Kidney (tissue), 22 donors: Measurements from ENCODE around the gene SCARB1. TPM values are rescaled to one million over a fixed set of nuclear protein-coding genes. Genes with fewer than 3 reads are reported as not detected.
"Not testable (repeated sequence)": the region's sequence is repeated elsewhere in the genome, so short reads cannot be mapped to it uniquely, and the experiment has no call there.

Experiments used
- DNase-seq, 5 donors: peaks; one replicate each; pipeline ENCODE4 v3.0.0-alpha.2; 2013 to 2020
- FAIRE-seq: peaks from 2 replicates; lab custom pipeline; 2012; peaks lifted over from hg19 to GRCh38; lab: Jason Lieb, UNC
- H3K27ac ChIP-seq, 2 donors: one replicate each; pipeline ENCODE4 v1.7.0; 2013; ENCODE audit warnings: low read depth in 2 of 2, low read length in 2 of 2, inconsistent platforms in 1 of 2
- H3K27me3 ChIP-seq: one replicate; pipeline ENCODE4 v1.7.1; 2013; ENCODE audit warnings: low read length, inconsistent platforms; ENCODE audit not compliant: control insufficient read depth, insufficient read depth
- H3K36me3 ChIP-seq, 3 donors: one replicate each; pipeline versions ENCODE4 v1.7.0 to v1.7.1; 2013; ENCODE audit warnings: low read length in 3 of 3, control low read depth in 1 of 3, inconsistent platforms in 1 of 3; ENCODE audit not compliant: insufficient read depth in 3 of 3, control insufficient read depth in 2 of 3
- H3K4me1 ChIP-seq, 3 donors: one replicate each; pipeline versions ENCODE4 v1.7.0 to v1.7.1; 2013; ENCODE audit warnings: low read length in 3 of 3, inconsistent platforms in 1 of 3, low read depth in 1 of 3; ENCODE audit not compliant: control insufficient read depth in 2 of 3, insufficient read depth in 2 of 3
- H3K4me3 ChIP-seq, 3 donors: one replicate each; pipeline versions ENCODE4 v1.7.0 to v1.8.1; 2013; ENCODE audit warnings: low read length in 3 of 3, control low read depth in 1 of 3, inconsistent platforms in 1 of 3
- H3K9ac ChIP-seq, 3 donors: one replicate each; pipeline versions ENCODE4 v1.7.0 to v1.7.1; 2013; ENCODE audit warnings: low read length in 3 of 3, control low read depth in 1 of 3, inconsistent platforms in 1 of 3
- H3K9me3 ChIP-seq, 3 donors: one replicate each; pipeline versions ENCODE4 v1.7.0 to v1.7.1; 2013; ENCODE audit warnings: low read length in 3 of 3, control low read depth in 1 of 3, inconsistent platforms in 1 of 3; ENCODE audit not compliant: control insufficient read depth in 2 of 3, insufficient read depth in 1 of 3
- CTCF ChIP-seq: IDR thresholded peaks from 3 replicates; pipeline ENCODE4 v1.5.1; 2012; ENCODE audit warnings: mild to moderate bottlenecking, moderate library complexity, borderline replicate concordance; ENCODE audit not compliant: insufficient read depth; ENCODE audit errors: extremely low read depth
- intact Hi-C: fragments of 100-400 bp; cut with DNase I; formaldehyde crosslinking; loops from one replicate; pipeline ENCODE4 v1.11.1; 2022
- long read RNA-seq, 10 donors: library from polyadenylated mRNA in 1 of 10; unstranded in 1 of 10; transcript quantifications; one replicate each; pipeline ENCODE4 v2.0.0 and lab custom pipeline, GENCODE V29; 2021 to 2026
- polyA plus RNA-seq: library from polyadenylated mRNA; stranded (reverse); fragments of 350-450 nt; fragmentation: Illumina TruSeq; extraction: RNeasy Lipid Tissue Mini Kit (QIAGEN cat#74804); gene quantifications from one replicate; pipeline ENCODE4 v1.2.3, GENCODE V29; 2014; ENCODE audit warnings: low read depth, low replicate concordance; ENCODE audit not compliant: insufficient read depth
- total RNA-seq: library from RNA; stranded (reverse); fragmentation: NEBNext Ultra II Directional; extraction: Animal tissue kit (Norgen Biotek cat#: 25700); gene quantifications from one replicate; pipeline ENCODE4 v1.2.1, GENCODE V29; 2021
- donor health status: control.
- donor health status: control.
- donor health status: control.
- donor health status: control.
- donor health status: control.
- donor health status: DM: yes; HTN: yes; CAD: no.
- donor health status: Normal renal cell carcinoma (clear cell type).

The SCARB1 gene, protein sequence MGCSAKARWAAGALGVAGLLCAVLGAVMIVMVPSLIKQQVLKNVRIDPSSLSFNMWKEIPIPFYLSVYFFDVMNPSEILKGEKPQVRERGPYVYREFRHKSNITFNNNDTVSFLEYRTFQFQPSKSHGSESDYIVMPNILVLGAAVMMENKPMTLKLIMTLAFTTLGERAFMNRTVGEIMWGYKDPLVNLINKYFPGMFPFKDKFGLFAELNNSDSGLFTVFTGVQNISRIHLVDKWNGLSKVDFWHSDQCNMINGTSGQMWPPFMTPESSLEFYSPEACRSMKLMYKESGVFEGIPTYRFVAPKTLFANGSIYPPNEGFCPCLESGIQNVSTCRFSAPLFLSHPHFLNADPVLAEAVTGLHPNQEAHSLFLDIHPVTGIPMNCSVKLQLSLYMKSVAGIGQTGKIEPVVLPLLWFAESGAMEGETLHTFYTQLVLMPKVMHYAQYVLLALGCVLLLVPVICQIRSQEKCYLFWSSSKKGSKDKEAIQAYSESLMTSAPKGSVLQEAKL
- total RNA-seq (13.2 TPM), polyA plus RNA-seq (12.3 TPM)
- long read RNA-seq, donor 1, partial matches to known transcripts = 10 of 18 reads
- long read RNA-seq, donor 1, other reads (novel, unspliced or antisense) = 0 of 18 reads
- long read RNA-seq, donor 2, partial matches to known transcripts = 0 of 4 reads
- long read RNA-seq, donor 2, other reads (novel, unspliced or antisense) = 0 of 4 reads
- long read RNA-seq, donor 3, partial matches to known transcripts = 0 of 1 reads
- long read RNA-seq, donor 3, other reads (novel, unspliced or antisense) = 0 of 1 reads
- long read RNA-seq, donor 4, partial matches to known transcripts = 0 of 3 reads
- long read RNA-seq, donor 4, other reads (novel, unspliced or antisense) = 0 of 3 reads
- long read RNA-seq, donor 5, partial matches to known transcripts = 0 of 1 reads
- long read RNA-seq, donor 5, other reads (novel, unspliced or antisense) = 0 of 1 reads
- long read RNA-seq, donor 6 = 0 reads
- long read RNA-seq, donor 7, transcript SCARB1-201 (13 exons, 2,611 nt) = major isoform, 10 of 15 reads
- long read RNA-seq, donor 7, partial matches to known transcripts = 3 of 15 reads
- long read RNA-seq, donor 7, other reads (novel, unspliced or antisense) = 2 of 15 reads
- long read RNA-seq, donor 8, partial matches to known transcripts = 0 of 8 reads
- long read RNA-seq, donor 8, other reads (novel, unspliced or antisense) = 0 of 8 reads
- long read RNA-seq, donor 9, partial matches to known transcripts = 0 of 5 reads
- long read RNA-seq, donor 9, other reads (novel, unspliced or antisense) = 0 of 5 reads
- long read RNA-seq, donor 10, transcript SCARB1-201 (13 exons, 2,611 nt) = major isoform, 5 of 12 reads
- long read RNA-seq, donor 10, partial matches to known transcripts = 6 of 12 reads
- long read RNA-seq, donor 10, other reads (novel, unspliced or antisense) = 0 of 12 reads

DNA sequence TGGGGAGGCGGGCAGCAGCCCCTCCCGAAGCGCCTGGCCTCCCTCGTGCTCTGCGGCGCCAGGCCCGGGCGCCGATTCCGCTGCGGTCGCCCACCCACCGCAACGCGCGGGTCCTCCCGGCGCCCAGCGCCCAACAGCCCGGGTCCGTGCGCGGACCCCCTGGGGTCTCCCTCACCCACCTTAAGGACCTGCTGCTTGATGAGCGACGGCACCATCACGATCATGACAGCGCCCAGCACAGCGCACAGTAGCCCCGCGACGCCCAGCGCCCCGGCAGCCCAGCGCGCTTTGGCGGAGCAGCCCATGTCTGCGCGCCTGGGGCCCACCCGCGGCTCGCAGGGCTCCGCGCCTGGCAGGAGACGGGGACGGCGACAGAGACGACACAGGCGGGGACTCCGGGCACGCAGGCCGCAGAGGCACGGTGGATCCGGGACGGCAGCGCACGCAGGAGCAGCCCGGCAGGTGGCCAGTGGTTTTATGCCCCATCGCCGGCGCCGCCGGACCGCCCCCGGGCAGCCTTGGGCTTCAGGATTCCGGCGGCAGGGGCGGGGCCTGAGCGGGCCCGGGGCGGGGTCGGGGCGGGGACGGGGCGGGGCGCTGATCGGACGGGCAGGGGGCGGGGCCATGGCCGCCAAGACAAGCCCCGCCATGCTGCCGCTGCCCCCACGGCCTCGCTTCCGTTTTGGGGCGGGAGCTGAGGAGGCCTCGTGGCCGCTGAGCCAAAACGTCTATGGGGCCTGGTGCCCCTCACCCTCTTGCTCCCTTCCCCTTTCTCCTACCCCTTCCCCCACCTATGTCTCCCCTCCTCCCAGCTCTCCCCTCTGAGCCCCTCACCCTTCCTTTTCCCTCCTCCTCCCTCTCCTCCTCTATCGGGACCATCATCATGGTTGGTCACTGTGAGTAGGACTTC is at the start of gene SCARB1:
Gene SCARB1, minus strand, starts transcription at position 449 of the 910 bp plus-strand sequence. Its CDS starts 144 bp downstream, at position 305.
- DNase-seq (peak; percentile 86 to 95 (median 93)), FAIRE-seq (no peak)
- H3K36me3 ChIP-seq = no peaks in the 10 kb centered on the region
- H3K9me3 ChIP-seq = no peaks in the 10 kb centered on the region
- no peaks in the 10 kb centered on the region for H3K27me3 ChIP-seq
- H3K9ac ChIP-seq = peak within 1 kb of the TSS in 1 of 3 donors; percentile 26
- no peak for TF ChIP-seq CTCF
- intact Hi-C loops = no loop called here
- H3K27ac ChIP-seq = peak within 1 kb of the TSS in 1 of 2 donors; percentile 11
- peak within 1 kb of the TSS; percentile 40 to 66 (median 61) for H3K4me3 ChIP-seq
- H3K4me1 ChIP-seq = peaks cover 0 to 11% (median 4%) of the 10 kb centered on the region in 3 donors

DNA sequence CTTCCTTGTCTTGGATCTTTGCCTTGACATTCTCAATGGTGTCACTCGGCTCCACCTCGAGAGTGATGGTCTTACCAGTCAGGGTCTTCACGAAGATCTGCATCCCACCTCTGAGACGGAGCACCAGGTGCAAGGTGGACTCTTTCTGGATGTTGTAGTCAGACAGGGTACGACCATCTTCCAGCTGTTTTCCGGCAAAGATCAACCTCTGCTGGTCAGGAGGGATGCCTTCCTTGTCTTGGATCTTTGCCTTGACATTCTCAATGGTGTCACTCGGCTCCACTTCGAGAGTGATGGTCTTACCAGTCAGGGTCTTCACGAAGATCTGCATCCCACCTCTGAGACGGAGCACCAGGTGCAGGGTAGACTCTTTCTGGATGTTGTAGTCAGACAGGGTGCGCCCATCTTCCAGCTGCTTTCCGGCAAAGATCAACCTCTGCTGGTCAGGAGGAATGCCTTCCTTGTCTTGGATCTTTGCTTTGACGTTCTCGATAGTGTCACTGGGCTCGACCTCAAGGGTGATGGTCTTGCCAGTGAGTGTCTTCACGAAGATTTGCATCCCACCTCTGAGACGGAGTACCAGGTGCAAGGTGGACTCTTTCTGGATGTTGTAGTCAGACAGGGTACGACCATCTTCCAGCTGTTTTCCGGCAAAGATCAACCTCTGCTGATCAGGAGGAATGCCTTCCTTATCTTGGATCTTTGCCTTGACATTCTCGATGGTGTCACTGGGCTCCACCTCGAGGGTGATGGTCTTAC is 49.0 kb upstream of the SCARB1 start:
- FAIRE-seq, H3K9me3 ChIP-seq, H3K27me3 ChIP-seq, DNase-seq, intact Hi-C loops: not testable (repeated sequence)
- Histone ChIP-seq H3K4me1 (peaks cover 6 to 33% (median 27%) of the 10 kb centered on the region in 3 donors), H3K36me3 (peaks cover 5 to 13% (median 12%) of the 10 kb centered on the region in 3 donors), H3K27ac (peak overlapping the region in 1 of 2 donors; percentile 65), H3K4me3 (peak overlapping the region in 2 of 3 donors; percentile 91 to 92), H3K9ac (peak overlapping the region in 2 of 3 donors; percentile 41 to 99)

- FAIRE-seq, H3K27me3 ChIP-seq, H3K9me3 ChIP-seq, DNase-seq, H3K27ac ChIP-seq, intact Hi-C loops: not testable (repeated sequence)
- Histone ChIP-seq H3K9ac (peak overlapping the region in 2 of 3 donors; percentile 35 to 69), H3K36me3 (peaks cover 5 to 13% (median 12%) of the 10 kb centered on the region in 3 donors), H3K4me3 (peak overlapping the region in 2 of 3 donors; percentile 38 to 53), H3K4me1 (peaks cover 2 to 26% (median 24%) of the 10 kb centered on the region in 3 donors)
Measured at GRCh38 chr12:124911521-124911920, 47.9 kb upstream of the SCARB1 start.
